RPMI7951 (cell line): ENCODE results near the gene MORN4. TPM values are rescaled to one million over a fixed set of nuclear protein-coding genes. Genes with fewer than 3 reads are reported as not detected.
A peak's percentile ranks its signal among the peaks of the same experiment; 100 is the strongest.
"Not testable (repeated sequence)": the region's sequence is repeated elsewhere in the genome, so short reads cannot be mapped to it uniquely, and the experiment has no call there.

Experiments
- DNase-seq: peaks from one replicate; pipeline ENCODE4 v3.0.0-alpha.2; 2012; ENCODE audit warnings: low read depth
- total RNA-seq: library from RNA; depleted of rRNA; stranded (reverse); fragments of >200 nt; shearing (Covaris generic); gene quantifications from 2 replicates; pipeline ENCODE4 v1.2.3, GENCODE V29; 2014

The MORN4 gene
- total RNA-seq, 1 experiment from 2014 or later: 3.7 TPM

DNA sequence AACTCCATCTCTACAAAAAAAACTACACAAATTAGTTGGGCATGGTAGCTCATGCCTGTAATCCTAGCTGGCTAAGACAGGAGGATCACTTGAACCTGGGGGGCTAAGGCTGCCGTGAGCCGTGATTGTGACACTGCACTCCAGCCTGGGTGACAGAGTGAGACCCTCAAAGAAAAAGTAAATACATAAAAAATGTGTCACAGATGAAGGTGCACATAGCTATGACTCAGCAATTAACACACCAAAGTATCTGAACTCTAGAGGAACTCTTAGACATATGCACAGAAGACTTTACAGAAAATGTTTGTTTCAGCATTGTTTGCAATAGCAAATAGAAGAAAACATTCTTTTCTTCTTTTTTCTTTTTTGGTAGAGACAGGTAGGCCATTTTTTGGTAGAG, 35.5 kb downstream of the MORN4 start:
- DNase-seq: no peak

DNA sequence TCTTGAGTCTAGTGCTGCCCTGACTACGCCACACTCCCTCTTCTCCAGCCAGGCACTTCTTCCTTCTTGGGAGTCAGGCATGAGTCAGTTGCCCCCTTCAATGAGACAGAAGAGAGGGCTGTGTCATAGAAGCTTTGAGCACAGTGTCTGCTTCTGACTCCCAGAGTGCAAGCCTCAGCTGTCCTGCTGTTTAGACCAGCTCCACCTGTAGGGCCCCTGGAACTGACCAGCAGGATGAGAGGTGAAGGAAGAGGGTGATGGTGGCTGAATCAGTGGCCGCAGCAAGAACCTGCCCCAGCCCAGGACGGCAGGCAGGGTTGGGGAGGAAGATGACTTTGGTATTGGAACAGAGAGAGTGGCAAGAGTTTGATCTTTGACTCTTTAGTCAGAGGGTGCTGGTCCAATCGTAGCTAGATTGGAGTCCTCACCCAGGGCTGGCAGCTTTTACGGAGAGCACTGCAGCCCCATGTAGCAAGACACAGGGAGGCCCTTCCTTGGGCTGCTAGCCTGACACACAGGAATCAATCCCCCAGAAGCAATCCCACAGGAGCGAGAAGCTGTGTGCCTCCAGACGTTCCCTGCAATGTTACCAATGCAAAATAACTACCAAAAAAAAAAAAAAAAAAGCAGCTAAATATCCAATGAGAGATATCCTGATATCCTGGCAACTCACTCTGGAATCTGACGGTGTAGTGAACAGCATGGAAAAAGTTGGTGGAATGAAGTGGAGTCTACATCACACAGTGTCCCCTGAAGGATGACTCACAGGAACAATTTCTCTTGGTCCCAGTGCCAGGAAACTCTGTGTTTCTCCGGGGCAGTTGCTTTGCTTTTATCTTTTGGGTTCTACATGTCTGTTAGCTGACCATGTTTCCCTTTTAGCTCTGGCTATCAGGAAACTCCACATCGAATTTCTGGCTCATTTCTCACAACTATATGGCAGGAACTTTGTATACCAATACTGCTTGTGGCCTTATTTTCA, 36.9 kb downstream of the MORN4 start:
- peak; percentile 88 for DNase-seq

DNA sequence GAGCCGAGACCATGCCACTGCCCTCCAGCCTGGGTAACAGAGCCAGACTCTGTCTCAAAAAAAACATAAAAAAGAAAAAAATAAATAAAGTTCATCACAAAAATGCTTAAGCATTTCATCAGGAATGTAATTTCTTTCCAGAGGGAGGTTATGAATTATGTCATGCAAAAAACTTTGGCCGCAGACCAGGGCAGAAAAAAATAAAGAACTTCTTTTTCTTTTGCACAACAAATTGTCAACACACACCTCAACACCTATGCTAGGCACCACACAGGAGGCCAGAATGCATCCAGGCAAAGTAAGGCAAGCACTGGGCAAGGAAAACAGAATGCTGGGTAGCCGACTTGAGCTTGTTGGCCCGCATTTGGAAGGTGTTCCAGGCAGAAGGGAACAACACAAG, 39.9 kb downstream of the MORN4 start:
- DNase-seq: no peak

DNA sequence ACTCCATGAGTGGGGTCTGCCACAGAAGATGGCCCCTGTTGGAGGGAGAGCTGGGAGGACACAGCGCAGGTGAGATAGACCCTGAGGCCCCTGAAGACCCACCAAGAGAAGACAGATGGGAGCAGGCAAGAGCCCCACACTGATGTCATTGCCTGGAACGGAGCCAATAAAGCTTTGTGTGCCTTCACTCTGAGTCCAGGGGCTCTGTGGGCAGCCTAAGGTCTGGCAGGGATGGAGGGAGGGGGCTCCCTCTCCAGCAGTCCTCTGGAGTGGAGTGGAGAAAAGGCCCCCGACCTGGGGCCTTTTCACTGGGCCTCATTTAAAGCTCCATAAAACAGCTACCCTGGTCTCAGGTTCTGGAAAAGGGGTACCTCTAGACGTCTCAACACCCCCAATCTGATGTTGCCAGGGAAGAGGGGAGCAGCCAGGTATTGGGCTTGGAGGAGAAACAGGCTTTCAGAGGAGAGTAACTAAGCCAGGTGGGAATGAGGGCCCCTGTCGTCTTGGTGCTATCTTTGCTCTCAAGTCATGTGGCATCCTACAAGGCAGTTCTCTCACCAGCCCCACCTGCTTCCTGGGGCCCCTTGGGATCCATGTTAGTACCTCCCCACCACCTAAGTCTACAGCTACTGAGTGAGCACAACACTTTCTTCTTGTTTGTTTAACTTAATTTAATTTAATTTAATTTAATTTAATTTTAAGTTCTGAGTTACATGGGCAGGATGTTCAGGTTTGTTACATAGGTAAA, 42.4 kb downstream of the MORN4 start:
- DNase-seq: no peak

DNA sequence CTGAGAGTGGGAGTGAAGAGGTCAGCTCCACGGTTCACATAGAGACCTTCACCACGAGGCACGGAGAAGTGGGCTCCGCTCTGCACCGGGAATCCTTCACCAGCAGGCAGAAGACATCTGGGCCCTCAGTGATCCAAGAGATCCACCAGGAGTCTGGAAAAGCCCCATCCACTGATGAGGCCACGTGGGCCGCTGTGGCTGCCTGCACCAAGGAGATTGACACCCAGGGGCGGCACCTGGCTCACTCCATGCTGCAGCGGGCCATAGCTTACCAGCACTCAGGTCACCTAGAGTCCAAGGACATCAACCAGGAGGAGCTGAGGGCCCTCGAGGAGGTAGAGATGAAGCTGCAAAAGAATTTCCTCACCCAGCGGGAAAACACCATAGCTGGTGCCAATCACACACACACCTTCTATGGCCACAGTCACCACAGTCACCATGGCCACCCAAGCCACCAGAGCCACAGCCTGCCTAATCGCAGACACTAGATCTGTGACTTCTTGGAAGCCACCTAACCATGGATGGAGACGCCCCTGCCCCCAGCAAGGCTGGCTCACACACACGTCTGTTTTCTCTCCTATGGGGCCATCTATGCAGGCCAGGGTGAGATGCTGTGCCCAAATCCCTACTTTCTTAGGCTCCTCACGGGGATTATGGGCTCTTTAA, 43.1 kb downstream of the MORN4 start:
- DNase-seq: no peak

DNA sequence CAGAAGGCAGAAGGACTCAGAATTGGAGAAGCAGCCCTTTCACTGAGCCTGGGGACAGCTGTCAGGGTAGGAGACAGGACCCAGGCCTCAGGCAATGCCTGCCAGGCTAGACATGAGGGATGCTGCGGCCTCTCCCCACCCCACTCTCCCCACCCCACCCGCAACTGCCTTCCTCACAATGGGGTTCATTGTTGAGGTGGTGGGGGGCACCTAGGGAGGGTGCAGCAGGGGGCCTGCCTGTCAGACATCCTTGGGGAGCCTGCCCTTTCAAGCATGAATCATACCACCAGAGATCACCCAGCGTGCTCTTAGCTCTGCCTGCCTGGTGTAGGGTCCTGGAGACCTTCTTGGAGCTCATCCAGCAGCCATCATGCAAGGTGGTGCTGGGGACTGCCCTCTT, 43.8 kb downstream of the MORN4 start, which contains the start of gene C10orf62:
C10orf62 (plus strand) TSS at position 243 of the 400 bp plus-strand sequence. CDS start 177 bp downstream, outside the sequence.
- peak; percentile 13 for DNase-seq

DNA sequence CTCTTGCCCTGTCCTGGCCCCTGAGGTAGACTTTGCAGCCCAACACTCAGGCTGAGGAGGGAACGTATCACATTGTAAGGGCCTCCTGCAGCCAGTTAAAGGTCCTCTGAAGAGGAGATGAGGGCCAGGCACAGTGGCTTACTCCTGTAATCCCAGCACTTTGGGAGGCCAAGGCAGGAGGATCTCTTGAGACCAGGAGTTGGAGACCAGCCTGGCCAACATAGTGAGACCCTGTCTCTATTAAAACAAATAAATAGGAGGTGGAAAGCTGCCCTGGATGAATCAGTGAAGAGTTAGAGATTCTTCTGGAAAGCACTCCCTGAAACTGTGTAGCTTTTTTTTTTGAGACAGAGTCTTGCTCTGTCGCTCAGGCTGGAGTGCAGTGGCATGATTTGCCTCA, 46.1 kb downstream of the MORN4 start:
- no peak for DNase-seq

DNA sequence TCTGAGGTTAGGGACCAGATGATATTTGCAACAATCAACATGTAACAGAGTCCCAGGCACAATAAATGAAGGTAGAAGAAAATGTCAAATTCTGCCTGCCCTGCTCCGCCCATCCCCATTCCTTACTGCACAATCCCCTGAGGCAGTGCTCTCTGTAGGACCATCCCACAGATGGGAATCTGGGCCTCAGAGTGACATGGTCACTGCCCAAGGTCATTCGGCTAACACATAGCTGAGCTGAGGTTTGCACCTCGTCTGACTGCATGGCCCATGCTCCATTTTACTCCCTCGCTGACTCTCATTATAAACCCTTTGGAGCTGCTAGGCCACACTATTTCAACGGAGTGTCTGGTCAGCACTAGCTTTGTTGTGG, 47.9 kb downstream of the MORN4 start:
- DNase-seq: no peak

DNA sequence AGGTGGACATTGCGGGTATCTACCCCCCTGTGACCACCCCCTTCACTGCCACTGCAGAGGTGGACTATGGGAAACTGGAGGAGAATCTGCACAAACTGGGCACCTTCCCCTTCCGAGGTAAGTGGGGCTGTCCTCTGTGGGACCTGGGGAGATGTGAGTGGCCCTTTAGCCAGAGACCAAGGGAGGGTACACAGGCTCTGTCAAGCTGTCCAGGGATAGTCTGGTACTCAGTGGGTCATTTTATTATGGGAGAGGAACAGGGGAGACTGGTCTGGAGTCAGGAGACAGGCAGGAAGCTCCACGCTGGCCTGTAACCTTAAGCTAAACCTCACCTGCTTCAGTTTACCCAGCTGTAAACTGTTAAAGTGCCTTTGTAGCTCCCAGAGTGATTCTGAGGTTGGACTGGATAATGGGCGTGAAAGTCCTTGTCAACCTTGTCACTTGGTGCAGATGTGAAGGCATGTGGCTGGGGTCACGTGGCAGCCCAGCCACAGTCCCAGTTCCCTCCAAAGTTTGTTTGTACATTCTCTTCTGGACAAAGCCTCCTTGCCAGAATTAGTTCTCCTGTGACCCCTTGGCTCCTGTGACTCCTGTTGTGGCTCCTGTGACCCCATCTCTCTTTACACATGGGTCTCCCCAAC, 48.4 kb downstream of the MORN4 start:
- no peak for DNase-seq

DNA sequence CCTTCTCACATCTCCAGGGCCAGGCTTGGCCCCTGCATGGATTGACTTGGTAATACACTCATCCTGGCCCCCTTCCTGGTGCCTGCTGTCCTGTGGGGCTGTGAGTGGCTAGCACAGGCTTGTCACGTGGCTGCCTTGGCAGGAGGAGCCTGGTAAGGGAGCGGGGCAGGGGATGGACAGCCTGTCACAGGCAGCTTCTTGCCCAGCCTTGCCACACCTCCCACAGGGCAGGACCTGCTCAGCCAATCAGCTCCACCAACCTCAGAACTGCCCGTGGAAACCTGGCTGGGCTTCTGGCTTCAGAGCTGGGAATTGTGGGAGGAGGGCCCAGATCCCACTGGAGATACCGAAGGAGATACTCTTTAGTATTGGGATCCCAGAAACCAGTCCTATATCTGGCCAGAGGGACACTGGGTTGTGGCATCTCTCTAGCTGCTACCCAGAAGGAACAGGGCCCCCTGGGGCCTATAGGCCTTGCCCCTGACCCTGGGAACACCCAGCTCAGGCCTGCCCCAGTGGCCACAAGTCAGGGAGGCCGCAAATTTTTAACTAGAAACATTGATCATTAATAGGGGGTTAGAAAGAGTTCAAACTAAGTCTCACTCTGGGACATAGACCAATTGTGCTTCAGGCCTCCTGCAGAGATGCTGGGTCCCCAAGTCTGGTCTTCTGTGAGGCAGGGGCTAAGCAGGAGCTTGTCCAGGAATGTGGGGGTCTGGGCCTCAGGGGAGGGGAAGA, 49.1 kb downstream of the MORN4 start, which contains the start of gene HOGA1:
HOGA1 (plus strand) TSS at position 330 of the 738 bp plus-strand sequence; CDS start at position 645, 315 bp downstream.
- peak; percentile 77 for DNase-seq

DNA sequence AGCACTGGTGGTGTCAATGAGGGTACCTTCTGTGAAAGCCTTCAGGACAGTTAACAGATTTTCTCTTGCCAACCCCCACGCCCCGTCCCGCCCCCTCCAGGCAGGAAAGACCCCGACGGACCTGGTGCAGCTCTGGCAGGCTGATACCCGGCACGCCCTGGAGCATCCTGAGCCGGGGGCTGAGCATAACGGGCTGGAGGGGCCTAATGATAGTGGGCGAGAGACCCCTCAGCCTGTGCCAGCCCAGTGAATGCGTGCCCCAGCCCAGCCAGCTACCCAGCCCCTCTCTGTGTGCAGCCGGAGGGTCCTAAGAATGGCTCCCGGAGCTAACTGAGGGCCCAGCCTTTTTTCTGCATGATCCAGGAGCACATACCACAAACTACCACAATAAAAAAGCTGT, 49.8 kb downstream of the MORN4 start:
- no peak for DNase-seq

DNA sequence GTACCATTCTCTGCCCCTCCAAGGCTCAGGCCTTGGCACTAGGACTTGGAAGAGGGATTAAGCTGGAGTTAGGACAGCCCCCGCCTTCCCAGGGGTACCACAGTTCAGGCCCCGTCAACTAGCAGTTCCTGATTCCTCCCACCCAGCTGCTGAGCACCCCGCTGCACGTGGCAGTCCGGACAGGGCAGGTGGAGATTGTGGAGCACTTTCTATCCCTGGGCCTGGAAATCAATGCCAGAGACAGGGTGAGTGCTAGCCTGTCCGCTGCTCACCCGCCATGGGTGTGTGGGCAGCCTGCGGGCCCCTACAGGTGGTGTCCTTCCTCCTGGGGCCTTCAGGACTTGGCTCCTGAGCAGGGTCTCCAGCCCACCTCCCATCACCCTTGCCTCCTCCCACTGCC, 51.1 kb downstream of the MORN4 start:
- no peak for DNase-seq

DNA sequence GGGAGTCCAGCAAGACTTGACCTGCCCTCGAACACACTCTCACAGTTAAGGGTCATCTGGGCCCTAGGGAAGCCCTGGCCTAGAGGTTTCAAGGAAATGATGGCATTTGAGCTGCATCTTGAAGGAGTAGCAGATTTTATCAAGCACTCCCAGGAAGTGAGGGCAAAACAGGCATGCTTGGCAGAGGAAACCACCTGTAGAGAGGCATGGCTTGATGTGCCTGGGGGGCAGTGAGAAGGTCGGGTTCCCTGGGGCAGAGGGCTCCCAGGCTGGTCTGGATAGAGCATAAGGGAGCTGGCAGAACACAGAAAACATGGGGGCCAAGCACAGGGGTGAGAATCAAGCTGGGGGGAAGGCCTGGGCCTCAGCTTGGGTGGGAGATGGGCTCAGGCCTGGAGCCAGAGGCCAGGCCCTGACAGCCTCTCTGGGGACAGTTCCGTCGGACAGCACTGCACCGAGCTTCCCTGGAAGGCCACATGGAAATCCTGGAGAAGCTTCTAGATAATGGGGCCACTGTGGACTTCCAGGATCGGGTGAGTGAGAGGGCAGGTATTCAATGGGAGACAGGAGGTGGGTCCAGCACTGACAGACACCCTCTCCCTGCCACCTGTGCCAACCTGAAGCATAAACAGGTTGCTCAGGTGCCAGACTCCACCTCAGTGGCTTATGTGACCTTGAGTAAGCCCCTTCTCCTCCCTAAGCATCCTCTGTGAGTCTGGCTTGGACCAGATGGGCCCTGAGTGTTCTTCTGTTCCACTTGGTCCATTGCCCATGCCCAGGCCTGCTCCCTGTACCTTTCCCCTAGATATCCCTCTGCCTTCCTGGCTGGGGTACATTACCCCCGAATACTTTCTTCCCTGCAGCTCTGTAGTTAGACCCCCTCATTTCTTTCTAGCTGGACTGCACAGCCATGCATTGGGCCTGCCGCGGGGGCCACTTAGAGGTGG, 52.6 kb downstream of the MORN4 start:
- DNase-seq: no peak

DNA sequence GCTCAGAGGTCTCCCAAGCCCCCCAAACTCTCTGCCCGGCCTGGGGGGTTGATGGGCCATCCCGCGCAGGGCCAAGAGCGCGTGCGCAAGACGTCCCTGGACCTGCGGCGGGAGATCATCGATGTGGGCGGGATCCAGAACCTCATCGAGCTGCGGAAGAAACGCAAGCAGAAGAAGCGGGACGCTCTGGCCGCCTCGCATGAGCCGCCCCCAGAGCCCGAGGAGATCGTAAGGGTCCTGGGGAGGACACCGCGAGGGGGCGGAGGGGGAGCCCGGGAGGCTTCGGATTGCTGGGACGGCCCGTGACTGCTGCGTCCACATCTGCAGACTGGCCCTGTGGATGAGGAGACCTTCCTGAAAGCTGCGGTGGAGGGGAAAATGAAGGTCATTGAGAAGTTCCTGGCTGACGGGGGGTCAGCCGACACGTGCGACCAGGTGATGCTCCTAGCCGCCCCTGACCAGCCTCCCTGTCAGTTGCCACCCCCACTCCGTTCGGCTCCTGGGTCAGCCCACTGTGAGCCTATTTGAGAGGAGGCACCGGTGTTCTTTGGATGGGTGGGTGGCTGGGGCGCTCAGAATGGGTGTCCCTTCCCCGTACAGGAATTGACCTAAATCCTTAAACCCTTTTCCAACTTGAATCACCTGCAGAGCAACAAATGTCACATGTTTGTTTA, 55.0 kb downstream of the MORN4 start:
- DNase-seq: no peak

DNA sequence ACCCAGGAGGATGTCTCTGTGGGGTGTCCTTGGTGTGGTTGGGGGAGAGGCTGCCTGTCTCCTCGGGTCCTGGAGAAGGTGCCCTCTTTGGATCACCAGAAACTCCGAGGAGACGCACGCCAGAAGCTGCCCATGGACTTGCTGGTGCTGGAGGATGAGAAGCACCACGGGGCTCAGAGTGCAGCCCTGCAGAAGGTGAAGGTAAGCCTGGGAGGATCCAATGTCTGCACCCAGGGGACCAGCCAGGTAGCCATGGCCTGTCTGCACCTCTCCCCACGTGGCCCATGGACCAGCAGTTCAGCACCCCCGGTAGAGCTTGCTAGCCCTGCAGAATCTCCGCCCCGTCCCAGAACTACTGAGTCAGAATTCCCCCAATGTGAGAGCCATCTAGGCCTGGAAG, 55.6 kb downstream of the MORN4 start:
- no peak for DNase-seq

DNA sequence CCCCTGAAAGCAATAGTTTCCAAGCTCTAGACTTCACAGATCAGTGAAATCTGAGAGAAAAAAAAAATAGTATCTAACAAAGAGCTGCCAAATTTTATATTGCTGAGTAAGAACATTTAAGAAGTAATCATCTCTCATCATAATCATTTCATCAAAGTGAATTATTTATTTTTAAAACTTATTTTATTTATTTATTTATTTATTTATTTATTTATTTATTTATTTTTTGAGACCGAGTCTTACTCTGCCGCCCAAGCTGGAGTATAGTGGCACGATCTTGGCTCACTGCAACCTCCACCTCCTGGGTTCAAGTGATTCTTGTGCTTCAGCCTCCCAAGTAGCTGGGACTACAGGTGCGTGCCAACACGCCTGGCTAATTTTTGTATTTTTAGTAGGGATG, 56.8 kb downstream of the MORN4 start:
- DNase-seq: not testable (repeated sequence)

DNA sequence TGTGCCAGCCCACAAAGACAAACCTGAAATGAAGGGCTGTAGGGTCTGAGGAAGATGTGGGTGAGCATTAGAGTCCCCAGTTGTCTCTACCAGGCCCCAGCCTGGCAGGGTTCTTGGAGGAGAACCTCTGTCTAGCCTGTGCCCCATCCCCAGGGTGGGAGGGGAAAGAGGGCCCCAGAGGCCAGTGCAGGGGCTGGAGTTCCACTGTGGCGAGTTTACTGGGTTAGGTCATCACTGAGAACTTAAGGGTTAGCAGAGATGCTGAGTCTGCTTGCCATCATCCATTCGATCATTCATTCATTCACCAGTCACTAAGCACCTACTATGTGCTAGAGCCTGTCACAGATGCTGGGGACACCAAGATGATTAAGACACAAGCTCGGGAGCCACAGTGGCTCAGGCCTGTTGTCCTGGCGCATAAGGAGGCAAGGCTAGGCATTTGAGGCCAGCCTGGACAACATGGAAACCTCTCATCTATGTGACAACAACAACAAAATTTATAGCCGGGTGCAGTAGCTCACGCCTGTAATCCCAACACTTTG, 58.1 kb downstream of the MORN4 start:
- peak; percentile 11 for DNase-seq

DNA sequence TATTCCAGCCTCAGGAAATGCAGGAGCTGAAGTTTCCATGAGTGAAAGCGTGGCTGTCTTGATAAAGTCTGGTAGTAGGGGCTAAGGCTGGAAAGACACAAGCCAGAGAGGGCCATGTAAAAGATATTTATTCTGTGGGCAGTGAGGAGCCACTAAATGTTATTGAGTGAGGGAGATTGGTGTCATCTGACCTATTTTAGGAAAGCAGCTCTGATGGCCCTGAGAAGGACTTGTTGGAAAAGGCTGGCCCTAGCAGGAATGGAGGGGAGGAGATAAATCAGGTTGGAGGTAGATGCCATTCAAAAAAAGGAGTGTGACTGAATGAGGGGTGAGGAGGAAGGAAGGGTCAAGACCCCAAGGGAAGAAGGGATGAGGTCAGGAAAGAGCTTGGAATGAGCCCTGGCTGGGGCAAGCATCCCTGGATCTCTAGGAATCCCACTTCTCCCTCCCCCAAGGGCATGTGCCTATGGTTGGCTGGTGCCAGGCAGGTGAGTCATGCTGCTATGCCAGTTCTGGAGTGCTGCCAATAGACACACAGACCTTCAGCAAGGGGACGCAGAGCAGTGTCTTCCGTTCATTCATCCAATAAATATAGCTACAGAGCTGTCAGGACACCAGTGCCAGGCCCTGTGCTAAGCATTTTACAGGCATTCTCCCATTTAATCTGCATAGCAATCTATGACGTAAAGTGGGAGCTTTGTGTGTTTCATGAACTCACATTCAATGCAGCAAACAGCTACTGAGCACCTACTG, 58.8 kb downstream of the MORN4 start:
- DNase-seq: peak; percentile 91
